ENCODE data around the gene FARS2.

DNA sequence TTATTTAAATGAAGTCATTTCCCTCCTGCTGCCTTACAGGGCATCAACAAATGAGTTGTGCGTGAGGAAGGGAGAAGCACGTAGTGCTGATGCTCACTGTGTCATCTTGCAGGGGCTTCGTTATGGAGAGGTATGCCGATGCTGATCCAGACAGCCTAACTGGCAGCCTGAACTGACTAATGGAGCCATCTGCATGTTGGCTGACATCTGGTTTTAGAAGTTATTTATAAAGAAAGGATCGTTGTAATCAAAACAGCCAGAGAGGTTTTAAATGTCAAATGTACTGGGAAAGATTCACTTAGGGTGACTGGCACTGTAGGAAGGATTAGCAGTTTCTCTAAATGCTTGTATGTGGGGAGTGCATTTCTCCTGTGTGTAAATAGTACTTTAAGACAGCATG lies 54.6 kb downstream of the FARS2 start:
- TF ChIP-seq POLR2A (IDR thresholded peaks at IDR 0.05; ENCODE audit: extremely low read depth, insufficient read length) (no peak), MYC (IDR thresholded peaks at IDR 0.05; ENCODE audit: low read depth, low read length) (no peak)
- TF ChIP-seq, protein P1, sequence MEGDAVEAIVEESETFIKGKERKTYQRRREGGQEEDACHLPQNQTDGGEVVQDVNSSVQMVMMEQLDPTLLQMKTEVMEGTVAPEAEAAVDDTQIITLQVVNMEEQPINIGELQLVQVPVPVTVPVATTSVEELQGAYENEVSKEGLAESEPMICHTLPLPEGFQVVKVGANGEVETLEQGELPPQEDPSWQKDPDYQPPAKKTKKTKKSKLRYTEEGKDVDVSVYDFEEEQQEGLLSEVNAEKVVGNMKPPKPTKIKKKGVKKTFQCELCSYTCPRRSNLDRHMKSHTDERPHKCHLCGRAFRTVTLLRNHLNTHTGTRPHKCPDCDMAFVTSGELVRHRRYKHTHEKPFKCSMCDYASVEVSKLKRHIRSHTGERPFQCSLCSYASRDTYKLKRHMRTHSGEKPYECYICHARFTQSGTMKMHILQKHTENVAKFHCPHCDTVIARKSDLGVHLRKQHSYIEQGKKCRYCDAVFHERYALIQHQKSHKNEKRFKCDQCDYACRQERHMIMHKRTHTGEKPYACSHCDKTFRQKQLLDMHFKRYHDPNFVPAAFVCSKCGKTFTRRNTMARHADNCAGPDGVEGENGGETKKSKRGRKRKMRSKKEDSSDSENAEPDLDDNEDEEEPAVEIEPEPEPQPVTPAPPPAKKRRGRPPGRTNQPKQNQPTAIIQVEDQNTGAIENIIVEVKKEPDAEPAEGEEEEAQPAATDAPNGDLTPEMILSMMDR (IDR thresholded peaks at IDR 0.05; ENCODE audit: low read depth, low read length) = no peak

All from NB4 (cell line).